Smooth muscle cell of the brain vasculature (primary cell): ENCODE data around the gene CADM4.
"Not testable (repeated sequence)": the region's sequence is repeated elsewhere in the genome, so short reads cannot be mapped to it uniquely, and the experiment has no call there.

Source experiments
- DNase-seq: peaks from one replicate; pipeline ENCODE4 v3.0.0-alpha.2; 2012; ENCODE audit warnings: low read depth, low spot score

The CADM4 gene

GRCh38 chr19:43607238-43608205 lies 32.1 kb downstream of the CADM4 start:
- no peak for DNase-seq

- no peak for DNase-seq
Measured at GRCh38 chr19:43606569-43607229, 33.0 kb downstream of the CADM4 start.

GRCh38 chr19:43605875-43606568 lies 33.6 kb downstream of the CADM4 start:
- no peak for DNase-seq

GRCh38 chr19:43600326-43600725 lies 39.3 kb downstream of the CADM4 start:
- not testable (repeated sequence) for DNase-seq

GRCh38 chr19:43599635-43600295 lies 39.9 kb downstream of the CADM4 start:
- DNase-seq: no peak

GRCh38 chr19:43598445-43599240 lies 41.0 kb downstream of the CADM4 start:
- no peak for DNase-seq

GRCh38 chr19:43597876-43598275 lies 41.8 kb downstream of the CADM4 start:
- no peak for DNase-seq

GRCh38 chr19:43596842-43597461 lies 42.7 kb downstream of the CADM4 start:
- no peak for DNase-seq

- peak; percentile 100 for DNase-seq
Measured at GRCh38 chr19:43595999-43596841, 43.4 kb downstream of the CADM4 start, which contains the start of the genes IRGQ and ZNF576. Gene IRGQ (minus strand): TSS chr19:43596134. CDS start chr19:43595338, 796 bp downstream. Gene ZNF576 (plus strand): TSS chr19:43596595. CDS start chr19:43597109, 514 bp downstream.

- DNase-seq: no peak
Measured at GRCh38 chr19:43595605-43595998, 44.0 kb downstream of the CADM4 start.

GRCh38 chr19:43594710-43595604 lies 44.7 kb downstream of the CADM4 start:
- no peak for DNase-seq

- DNase-seq: no peak
Measured at GRCh38 chr19:43594081-43594697, 45.5 kb downstream of the CADM4 start.

- DNase-seq: no peak
Measured at GRCh38 chr19:43592800-43593350, 46.8 kb downstream of the CADM4 start.

- DNase-seq: no peak
Measured at GRCh38 chr19:43591904-43592772, 47.5 kb downstream of the CADM4 start.

- DNase-seq: no peak
Measured at GRCh38 chr19:43589678-43590077, 50.0 kb downstream of the CADM4 start.

GRCh38 chr19:43589277-43589676 lies 50.4 kb downstream of the CADM4 start:
- no peak for DNase-seq
